A673 (cell line): ENCODE data around the gene PCNX3. TPM values are rescaled to one million over a fixed set of nuclear protein-coding genes. Genes with fewer than 3 reads are reported as not detected.

Source experiments
- BruUV-seq: library from RNA; stranded (reverse); fragments of 400-500 nt; replicated peaks from 2 replicates; lab custom pipeline; 2021; lab: Mats Ljungman, UMichigan
- CTCF ChIA-PET: fragments of 300-600 bp; sonication (Branson Sonifier 250); formaldehyde crosslinking; loops from one replicate; lab custom pipeline; 2022; ENCODE audit warnings: antibody characterized with exemption; lab: Charles Lee
- POLR2A ChIA-PET: fragments of 300-600 bp; sonication (Branson Sonifier 250); formaldehyde crosslinking; loops from one replicate; lab custom pipeline; 2022; ENCODE audit warnings: antibody characterized with exemption; ENCODE audit not compliant: low non-redundant PET; lab: Charles Lee
- DNase-seq: peaks from one replicate; pipeline ENCODE4 v3.0.0-alpha.2; 2015; ENCODE audit warnings: low spot score
- H3K27ac ChIP-seq: fragments of 200-600 bp; sonication (generic); 2 replicates; pipeline ENCODE4 v1.5.1; 2016; ENCODE audit warnings: mixed run types, low read depth, mild to moderate bottlenecking, mixed read lengths, antibody characterized with exemption, low read length; ENCODE audit not compliant: poor library complexity, severe bottlenecking
- H3K27me3 ChIP-seq: fragments of 200-600 bp; sonication (generic); replicated peaks from 2 replicates; pipeline ENCODE4 v1.6.1; 2017; ENCODE audit warnings: mixed run types, low read depth, mild to moderate bottlenecking, mixed read lengths, antibody characterized with exemption, low read length; ENCODE audit not compliant: insufficient read depth, poor library complexity
- H3K36me3 ChIP-seq: fragments of 200-600 bp; sonication (generic); 2 replicates; pipeline ENCODE4 v1.6.1; 2016; ENCODE audit warnings: mixed run types, mild to moderate bottlenecking, mixed read lengths, antibody characterized with exemption, low read length; ENCODE audit not compliant: insufficient read depth, poor library complexity, severe bottlenecking
- H3K4me1 ChIP-seq: fragments of 200-600 bp; sonication (generic); 2 replicates; pipeline ENCODE4 v1.6.1; 2017; ENCODE audit warnings: mixed run types, mild to moderate bottlenecking, mixed read lengths, antibody characterized with exemption, low read length; ENCODE audit not compliant: insufficient read depth, poor library complexity, severe bottlenecking
- H3K4me3 ChIP-seq: fragments of 200-600 bp; sonication (generic); 2 replicates; pipeline ENCODE4 v1.5.1; 2016; ENCODE audit warnings: low read depth, mixed run types, mild to moderate bottlenecking, mixed read lengths, low read length; ENCODE audit not compliant: poor library complexity, severe bottlenecking
- H3K9me3 ChIP-seq: fragments of 200-600 bp; sonication (generic); 2 replicates; pipeline ENCODE4 v1.6.1; 2016; ENCODE audit warnings: mixed run types, low read depth, mild to moderate bottlenecking, mixed read lengths, antibody characterized with exemption, low read length; ENCODE audit not compliant: poor library complexity, severe bottlenecking
- CTCF ChIP-seq: fragments of 300-800, 200-600 bp; sonication (generic); conservative IDR thresholded peaks from 2 replicates; pipeline ENCODE4 v1.5.1; 2017; ENCODE audit warnings: low read depth, mild to moderate bottlenecking, antibody characterized with exemption, low read length, moderate library complexity, mixed read lengths
- EZH2 ChIP-seq: fragments of 200-600 bp; sonication (generic); IDR thresholded peaks from 2 replicates; pipeline ENCODE4 v1.6.1; 2017; ENCODE audit warnings: borderline replicate concordance, low read depth, mild to moderate bottlenecking, mixed read lengths, antibody characterized with exemption, low read length; ENCODE audit not compliant: poor library complexity, severe bottlenecking
- intact Hi-C: fragments of 100-400 bp; cut with micrococcal nuclease; formaldehyde crosslinking; loops from one replicate; pipeline ENCODE4 v1.10.0; 2022; ENCODE audit not compliant: unreplicated experiment
- total RNA-seq: library from RNA; stranded (reverse); gene quantifications from 2 replicates; pipeline ENCODE4 v1.2.3, GENCODE V29; 2021

Gene PCNX3
- total RNA-seq, 1 experiment from 2014 or later: 68.0 TPM

- Histone ChIP-seq H3K27ac (no peak overlapping the region), H3K36me3 (peaks cover 45% of the 10 kb centered on the region), H3K4me3 (no peak overlapping the region), H3K9me3 (no peaks in the 10 kb centered on the region), H3K27me3 (no peaks in the 10 kb centered on the region), H3K4me1 (peaks cover 11% of the 10 kb centered on the region)
- no peak for DNase-seq
- BruUV-seq: no TSS peak
- CTCF ChIA-PET: interaction anchor here (0.6 kb wide), 1 partner anchor 92 kb away, joined by 7 read pairs; no protein-coding TSS in a partner anchor
- intact Hi-C loops: no loop called here
- TF ChIP-seq EZH2: no peak
- TF ChIP-seq CTCF: no peak
- POLR2A ChIA-PET: no interaction called here
Observed at GRCh38 chr11:65634440-65634839, 18.9 kb downstream of the PCNX3 start.

GRCh38 chr11:65634905-65635731 is 19.5 kb downstream of the PCNX3 start:
- Histone ChIP-seq H3K27ac (no peak overlapping the region), H3K9me3 (no peaks in the 10 kb centered on the region), H3K4me3 (no peak overlapping the region), H3K27me3 (no peaks in the 10 kb centered on the region), H3K4me1 (peaks cover 11% of the 10 kb centered on the region), H3K36me3 (peaks cover 38% of the 10 kb centered on the region)
- intact Hi-C loops: no loop called here
- DNase-seq: no peak
- TF ChIP-seq EZH2 (no peak), CTCF (no peak)
- no TSS peak for BruUV-seq
- CTCF ChIA-PET: no interaction called here
- POLR2A ChIA-PET: no interaction called here

- CTCF ChIA-PET: no interaction called here
- POLR2A ChIA-PET: no interaction called here
- H3K27ac ChIP-seq: no peak overlapping the region
- peaks cover 11% of the 10 kb centered on the region for H3K4me1 ChIP-seq
- intact Hi-C loops: no loop called here
- no peaks in the 10 kb centered on the region for H3K27me3 ChIP-seq
- no TSS peak for BruUV-seq
- no peak for TF ChIP-seq CTCF
- TF ChIP-seq EZH2: no peak
- DNase-seq: no peak
- H3K36me3 ChIP-seq: peaks cover 27% of the 10 kb centered on the region
- no peak overlapping the region for H3K4me3 ChIP-seq
- no peaks in the 10 kb centered on the region for H3K9me3 ChIP-seq
Observed at GRCh38 chr11:65636108-65637031, 20.8 kb downstream of the PCNX3 start.
